ENCODE measurements around the gene HOMER3.
A peak's percentile ranks its signal among the peaks of the same experiment; 100 is the strongest.
"Not testable (repeated sequence)": the region's sequence is repeated elsewhere in the genome, so short reads cannot be mapped to it uniquely, and the experiment has no call there.

HOMER3 gene

DNA sequence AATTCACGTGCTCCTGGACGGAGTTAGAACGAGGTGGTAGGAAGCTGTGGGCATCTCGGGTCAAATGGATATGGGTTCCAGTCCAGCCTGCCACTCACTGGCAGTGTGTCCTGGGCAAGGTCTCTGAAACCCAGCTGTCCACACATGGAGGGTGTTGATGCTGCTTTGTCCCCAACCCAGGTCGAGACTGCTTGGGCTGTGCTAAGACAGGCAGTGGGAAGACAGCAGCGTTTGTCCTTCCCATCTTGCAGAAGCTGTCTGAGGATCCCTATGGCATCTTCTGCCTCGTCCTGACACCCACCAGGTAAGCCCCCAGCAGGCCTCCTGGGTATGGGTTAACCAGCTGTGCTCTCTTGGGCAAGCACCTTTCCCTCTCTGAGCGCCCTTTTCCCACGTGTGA is 20.6 kb downstream of the HOMER3 start:
- TF ChIP-seq, protein P1, sequence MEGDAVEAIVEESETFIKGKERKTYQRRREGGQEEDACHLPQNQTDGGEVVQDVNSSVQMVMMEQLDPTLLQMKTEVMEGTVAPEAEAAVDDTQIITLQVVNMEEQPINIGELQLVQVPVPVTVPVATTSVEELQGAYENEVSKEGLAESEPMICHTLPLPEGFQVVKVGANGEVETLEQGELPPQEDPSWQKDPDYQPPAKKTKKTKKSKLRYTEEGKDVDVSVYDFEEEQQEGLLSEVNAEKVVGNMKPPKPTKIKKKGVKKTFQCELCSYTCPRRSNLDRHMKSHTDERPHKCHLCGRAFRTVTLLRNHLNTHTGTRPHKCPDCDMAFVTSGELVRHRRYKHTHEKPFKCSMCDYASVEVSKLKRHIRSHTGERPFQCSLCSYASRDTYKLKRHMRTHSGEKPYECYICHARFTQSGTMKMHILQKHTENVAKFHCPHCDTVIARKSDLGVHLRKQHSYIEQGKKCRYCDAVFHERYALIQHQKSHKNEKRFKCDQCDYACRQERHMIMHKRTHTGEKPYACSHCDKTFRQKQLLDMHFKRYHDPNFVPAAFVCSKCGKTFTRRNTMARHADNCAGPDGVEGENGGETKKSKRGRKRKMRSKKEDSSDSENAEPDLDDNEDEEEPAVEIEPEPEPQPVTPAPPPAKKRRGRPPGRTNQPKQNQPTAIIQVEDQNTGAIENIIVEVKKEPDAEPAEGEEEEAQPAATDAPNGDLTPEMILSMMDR (IDR thresholded peaks at IDR 0.05; ENCODE audit: low read depth, low read length) = no peak
- no peak for DNase-seq (ENCODE audit: extremely low read depth, low read depth)

DNA sequence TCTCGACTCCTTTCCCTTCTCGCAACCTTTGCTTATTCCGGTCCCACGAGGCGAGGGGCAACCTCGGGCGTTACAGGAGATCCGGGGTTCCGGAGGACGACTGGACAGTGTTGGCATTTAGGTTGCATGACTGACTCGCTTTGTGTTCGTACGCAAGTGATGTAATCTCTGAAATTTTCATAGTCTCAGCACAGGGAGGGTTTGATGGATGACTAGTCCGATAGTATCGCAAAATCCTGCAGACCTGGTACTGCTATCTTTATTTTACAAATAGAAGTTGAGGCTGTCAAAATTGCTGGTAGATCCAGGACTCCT is 21.2 kb downstream of the HOMER3 start:
- TF ChIP-seq, protein P1 (IDR thresholded peaks at IDR 0.05; ENCODE audit: low read depth, low read length) = no peak
- DNase-seq (ENCODE audit: extremely low read depth, low read depth) = no peak

DNA sequence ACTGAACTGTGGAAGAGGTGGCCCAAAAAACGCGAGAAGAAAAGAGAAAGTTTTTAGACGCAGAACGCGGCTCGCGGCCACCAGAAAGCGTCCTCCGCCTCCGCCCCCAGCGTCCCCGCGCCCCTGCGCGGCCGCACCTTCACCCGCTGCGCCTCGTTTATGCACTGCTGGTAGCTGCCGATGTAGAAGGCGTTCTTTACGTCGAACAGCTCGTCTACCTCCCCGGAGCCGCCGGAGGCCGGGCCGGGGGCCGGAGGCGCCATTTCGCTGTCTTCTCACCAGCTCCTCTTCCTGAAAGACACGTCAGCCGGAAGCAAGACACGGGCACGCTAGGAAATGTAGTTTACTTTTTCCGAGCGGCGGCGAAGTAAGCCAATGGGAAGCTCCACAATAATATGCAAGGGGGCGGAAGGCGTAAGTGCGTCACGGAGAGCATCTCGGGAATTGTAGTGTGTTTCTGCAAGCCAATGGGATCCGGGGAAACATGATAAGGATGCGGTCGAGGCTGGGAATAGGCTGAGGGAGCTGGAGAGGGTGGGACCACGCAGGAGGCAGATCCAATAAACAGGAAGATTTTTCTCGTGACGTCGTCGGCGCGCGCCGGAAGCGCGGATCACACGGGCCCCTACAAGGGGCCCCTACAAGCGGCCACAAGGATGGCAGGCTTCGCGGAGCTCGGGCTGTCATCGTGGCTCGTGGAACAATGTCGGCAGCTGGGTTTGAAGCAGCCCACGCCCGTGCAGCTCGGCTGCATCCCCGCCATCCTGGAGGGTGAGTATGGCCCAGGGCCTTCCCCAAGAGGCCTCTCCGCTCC is 21.7 kb downstream of the HOMER3 start, which contains the start of the genes COPE and DDX49:
Gene COPE, minus strand, starts transcription at position 302 of the 814 bp plus-strand sequence. Its CDS starts 39 bp downstream, at position 263.
Gene DDX49, plus strand, starts transcription at position 630 of the 814 bp plus-strand sequence. Its CDS starts 27 bp downstream, at position 657.
- peak; percentile 99 for DNase-seq (ENCODE audit: extremely low read depth, low read depth)
- TF ChIP-seq, protein P1 (IDR thresholded peaks at IDR 0.05; ENCODE audit: low read depth, low read length) = no peak

DNA sequence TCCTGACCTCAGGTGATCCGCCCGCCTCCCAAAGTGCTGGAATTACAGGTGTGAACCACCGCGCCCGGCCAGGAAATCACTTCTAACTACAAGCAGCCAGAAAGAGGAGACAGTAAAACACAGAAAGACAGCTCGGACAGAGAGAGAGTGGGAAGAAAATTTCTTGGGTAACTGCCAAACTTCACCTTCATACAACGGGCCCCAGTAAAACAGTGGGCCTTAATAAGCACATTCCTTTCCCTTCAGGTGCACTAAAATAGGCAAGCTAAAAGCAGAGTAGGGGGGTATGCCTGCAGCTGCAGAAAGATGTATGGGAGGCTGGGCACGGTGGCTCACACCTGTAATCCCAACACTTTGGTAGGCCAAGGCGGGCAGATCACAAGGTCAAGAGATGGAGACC is 23.4 kb downstream of the HOMER3 start:
- not testable (repeated sequence) for DNase-seq (ENCODE audit: extremely low read depth, low read depth)

DNA sequence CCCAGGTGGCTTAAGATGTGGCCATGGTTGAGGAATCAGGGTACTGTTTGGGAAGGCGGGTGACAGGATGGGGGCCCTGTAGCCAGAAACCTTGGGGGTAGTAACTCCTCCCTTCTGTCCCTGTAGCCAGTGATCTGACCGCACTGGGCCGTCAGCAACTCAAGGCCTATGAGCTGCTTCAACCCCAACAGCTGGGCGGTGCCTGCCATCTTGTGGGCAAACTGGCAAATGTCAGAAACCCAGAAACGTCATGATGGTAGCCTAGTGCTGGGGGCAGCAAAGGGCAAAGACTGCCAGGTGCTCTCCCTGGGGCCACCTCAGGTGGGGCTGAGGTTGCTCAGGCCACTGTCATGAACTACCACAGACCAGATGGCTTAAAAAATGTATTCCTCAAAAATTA is 25.4 kb downstream of the HOMER3 start:
- TF ChIP-seq, protein P1 (IDR thresholded peaks at IDR 0.05; ENCODE audit: low read depth, low read length) = peak; percentile 30
- no peak for DNase-seq (ENCODE audit: extremely low read depth, low read depth)

DNA sequence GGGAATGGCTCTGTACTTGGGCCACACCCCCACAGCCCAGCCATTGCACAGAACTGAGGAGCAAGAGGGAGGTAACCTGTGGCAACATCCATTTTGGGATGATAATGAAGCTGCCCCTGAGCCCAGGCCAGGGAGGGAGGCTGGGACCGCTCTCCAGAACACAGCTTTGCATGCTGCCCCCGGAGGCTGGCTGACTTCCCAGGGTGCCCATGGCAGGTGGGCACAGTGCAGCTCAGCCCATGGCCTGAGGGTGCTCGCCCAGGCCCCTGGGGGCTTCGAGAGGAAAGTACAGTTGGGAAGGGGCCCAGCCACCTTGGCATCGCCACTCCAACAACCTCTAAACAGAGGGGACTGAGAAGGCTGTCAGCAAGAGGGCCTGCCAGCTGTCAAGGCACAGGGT is 27.6 kb downstream of the HOMER3 start:
- no peak for DNase-seq (ENCODE audit: extremely low read depth, low read depth)
- TF ChIP-seq, protein P1 (IDR thresholded peaks at IDR 0.05; ENCODE audit: low read depth, low read length) = no peak

DNA sequence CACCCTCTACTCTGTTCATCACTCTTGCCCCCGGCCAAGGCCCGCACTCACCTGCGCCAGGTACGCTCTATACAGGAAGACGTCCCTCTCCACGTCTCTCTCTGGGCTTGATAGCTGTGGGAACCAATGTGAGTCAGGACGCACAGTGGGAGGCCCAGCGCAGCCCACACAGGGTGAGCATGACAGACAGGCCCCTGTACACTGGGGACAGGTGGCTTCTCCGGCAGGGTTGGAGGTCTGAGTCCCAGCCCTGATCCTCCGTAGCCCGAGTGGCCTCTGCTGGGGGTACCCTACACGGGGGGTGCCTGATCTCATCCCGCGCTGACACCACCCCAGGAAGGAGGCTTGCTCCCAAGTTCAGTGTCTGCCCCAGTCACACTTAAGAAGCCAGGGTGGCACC is 28.1 kb downstream of the HOMER3 start:
- TF ChIP-seq, protein P1 (IDR thresholded peaks at IDR 0.05; ENCODE audit: low read depth, low read length) = no peak
- DNase-seq (ENCODE audit: extremely low read depth, low read depth) = no peak
